HL-60 (cell line): ENCODE data around the gene LY9.

Source experiments
- CTCF ChIP-seq: IDR thresholded peaks from one replicate; pipeline ENCODE4 v1.5.1; 2011; ENCODE audit warnings: low read length, control low read depth, inconsistent platforms; ENCODE audit not compliant: insufficient read depth
- GABPA ChIP-seq: IDR thresholded peaks from 2 replicates; pipeline ENCODE4 v1.6.1; 2012; ENCODE audit warnings: low read depth

- no peak for TF ChIP-seq GABPA
- no peak for TF ChIP-seq CTCF
Measured at GRCh38 chr1:160758521-160758920, 37.5 kb upstream of the LY9 start.
